H9 (cell line): ENCODE results near the gene ZNF101. TPM values are rescaled to one million over a fixed set of nuclear protein-coding genes. Genes with fewer than 3 reads are reported as not detected.

Experiments used
- DNase-seq: peaks from one replicate; pipeline ENCODE4 v3.0.0-alpha.2; 2017
- H2AFZ ChIP-seq: one replicate; pipeline ENCODE4 v1.6.1; 2013; ENCODE audit warnings: mild to moderate bottlenecking, low read length, control low read depth, moderate library complexity
- H2AK5ac ChIP-seq: 2 replicates; pipeline ENCODE4 v1.6.1; 2013; ENCODE audit warnings: low read length, control low read depth, mixed read lengths; ENCODE audit not compliant: insufficient read length
- H2BK120ac ChIP-seq: one replicate; pipeline ENCODE4 v1.6.1; 2013; ENCODE audit warnings: low read depth, mild to moderate bottlenecking, low read length, control low read depth, inconsistent platforms; ENCODE audit not compliant: poor library complexity, severe bottlenecking
- H2BK12ac ChIP-seq: 2 replicates; pipeline ENCODE4 v1.6.1; 2013; ENCODE audit warnings: low read length, control low read depth, mixed read lengths, low read depth; ENCODE audit not compliant: insufficient read length
- H2BK15ac ChIP-seq: 2 replicates; pipeline ENCODE4 v1.6.1; 2013; ENCODE audit warnings: low read depth, low read length, control low read depth
- H2BK20ac ChIP-seq: one replicate; pipeline ENCODE4 v1.6.1; 2013; ENCODE audit warnings: low read depth, mild to moderate bottlenecking, low read length, control low read depth, inconsistent platforms; ENCODE audit not compliant: poor library complexity, severe bottlenecking
- H2BK5ac ChIP-seq: 2 replicates; pipeline ENCODE4 v1.6.1; 2013; ENCODE audit warnings: low read length, control low read depth, mixed read lengths; ENCODE audit not compliant: insufficient read length
- H3K14ac ChIP-seq: 2 replicates; pipeline ENCODE4 v1.6.1; 2013; ENCODE audit warnings: low read length, control low read depth; ENCODE audit not compliant: insufficient read depth
- H3K18ac ChIP-seq: 2 replicates; pipeline ENCODE4 v1.6.1; 2013; ENCODE audit warnings: low read depth, mild to moderate bottlenecking, mixed read lengths, low read length, control low read depth; ENCODE audit not compliant: insufficient read length
- H3K23ac ChIP-seq: 2 replicates; pipeline ENCODE4 v1.6.1; 2013; ENCODE audit warnings: low read length, control low read depth, mixed read lengths, low read depth; ENCODE audit not compliant: insufficient read length
- H3K23me2 ChIP-seq: 2 replicates; pipeline ENCODE4 v1.6.1; 2013; ENCODE audit warnings: low read depth, mild to moderate bottlenecking, mixed read lengths, low read length, control low read depth; ENCODE audit not compliant: insufficient read length, poor library complexity, severe bottlenecking
- H3K27ac ChIP-seq: 2 replicates; pipeline ENCODE4 v1.5.1; 2013; ENCODE audit warnings: low read length, control low read depth, mixed read lengths, low read depth; ENCODE audit not compliant: insufficient read length
- H3K27me3 ChIP-seq: 2 replicates; pipeline ENCODE4 v1.6.1; 2013; ENCODE audit warnings: low read length, control low read depth, inconsistent platforms; ENCODE audit not compliant: insufficient read depth
- H3K4ac ChIP-seq: 2 replicates; pipeline ENCODE4 v1.6.1; 2013; ENCODE audit warnings: low read depth, mild to moderate bottlenecking, control low read depth, inconsistent platforms, low read length, moderate library complexity
- H3K4me1 ChIP-seq: 2 replicates; pipeline ENCODE4 v1.6.1; 2013; ENCODE audit warnings: low read length, control low read depth, inconsistent platforms; ENCODE audit not compliant: insufficient read depth
- H3K4me2 ChIP-seq: 2 replicates; pipeline ENCODE4 v1.6.1; 2013; ENCODE audit warnings: low read length, control low read depth, mixed read lengths; ENCODE audit not compliant: insufficient read length, insufficient read depth
- H3K56ac ChIP-seq: 2 replicates; pipeline ENCODE4 v1.6.1; 2013; ENCODE audit warnings: low read depth, mild to moderate bottlenecking, mixed read lengths, low read length, control low read depth; ENCODE audit not compliant: insufficient read length
- H3K79me1 ChIP-seq: 2 replicates; pipeline ENCODE4 v1.6.1; 2013; ENCODE audit warnings: low read depth, mild to moderate bottlenecking, moderate library complexity, low read length, control low read depth, inconsistent platforms; ENCODE audit not compliant: insufficient read depth, poor library complexity, severe bottlenecking
- H3K79me2 ChIP-seq: 2 replicates; pipeline ENCODE4 v1.6.1; 2013; ENCODE audit warnings: low read length, control low read depth, inconsistent platforms; ENCODE audit not compliant: insufficient read depth
- H3K9ac ChIP-seq: 2 replicates; pipeline ENCODE4 v1.6.1; 2013; ENCODE audit warnings: low read length, control low read depth, mixed read lengths; ENCODE audit not compliant: insufficient read length; ENCODE audit errors: extremely low read depth
- H3K9me3 ChIP-seq: one replicate; pipeline ENCODE4 v1.6.1; 2013; ENCODE audit warnings: low read depth, low read length, inconsistent platforms; ENCODE audit not compliant: control insufficient read depth
- H3T11ph ChIP-seq: one replicate; pipeline ENCODE4 v1.6.1; 2013; ENCODE audit warnings: mild to moderate bottlenecking, low read length, control low read depth, inconsistent platforms
- H4K20me1 ChIP-seq: one replicate; pipeline ENCODE4 v1.6.1; 2013; ENCODE audit not compliant: control insufficient read depth, insufficient read length, insufficient read depth
- H4K5ac ChIP-seq: 2 replicates; pipeline ENCODE4 v1.6.1; 2013; ENCODE audit warnings: low read depth, mild to moderate bottlenecking, mixed read lengths, low read length, control low read depth; ENCODE audit not compliant: insufficient read length
- H4K8ac ChIP-seq: replicated peaks from 2 replicates; pipeline ENCODE4 v1.6.1; 2013; ENCODE audit warnings: low read length, control low read depth, mixed read lengths, low read depth; ENCODE audit not compliant: insufficient read length
- H4K91ac ChIP-seq: 2 replicates; pipeline ENCODE4 v1.6.1; 2013; ENCODE audit warnings: low read depth, mild to moderate bottlenecking, moderate library complexity, mixed read lengths, low read length, control low read depth; ENCODE audit not compliant: insufficient read length
- H3K27ac Mint-ChIP-seq, 3 experiments: 2 replicates in 2 of 3; 3 replicates in 1 of 3; pipeline ENCODE4 v1.8.0; 2020 to 2021; ENCODE audit warnings: mixed read lengths in 3 of 3, mild to moderate bottlenecking in 1 of 3, moderate library complexity in 1 of 3
- H3K27me3 Mint-ChIP-seq: 2 replicates; pipeline ENCODE4 v1.8.0; 2021; ENCODE audit warnings: low read depth, mild to moderate bottlenecking, moderate library complexity, mixed read lengths
- H3K36me3 Mint-ChIP-seq, 3 experiments: 2 replicates in 2 of 3; 3 replicates in 1 of 3; pipeline ENCODE4 v1.8.0; 2020 to 2021; ENCODE audit warnings: low read depth in 3 of 3, mixed read lengths in 3 of 3; ENCODE audit not compliant: insufficient read depth in 1 of 3
- H3K4me1 Mint-ChIP-seq, 2 experiments: 2 replicates each; pipeline ENCODE4 v1.8.0; 2020; ENCODE audit warnings: mixed read lengths in 2 of 2
- H3K4me3 Mint-ChIP-seq, 2 experiments: 2 replicates in 1 of 2; 3 replicates in 1 of 2; pipeline ENCODE4 v1.8.0; 2020 to 2021; ENCODE audit warnings: mild to moderate bottlenecking in 2 of 2, mixed read lengths in 2 of 2, moderate library complexity in 1 of 2
- H3K9me3 Mint-ChIP-seq, 2 experiments: 2 replicates in 1 of 2; 3 replicates in 1 of 2; pipeline ENCODE4 v1.8.0; 2020; ENCODE audit warnings: mild to moderate bottlenecking in 2 of 2, mixed read lengths in 2 of 2, moderate library complexity in 1 of 2
- WGBS: extraction: QIAGEN DNeasy Blood & Tissue Kit; methylation state at CpG from one replicate; pipeline ENCODE4 v1.1.7; 2013; ENCODE audit warnings: missing lambda C conversion rate, low lambda C conversion rate, mixed read lengths; ENCODE audit not compliant: insufficient read length; ENCODE audit errors: extremely low coverage; 5-methylcytosine and 5-hydroxymethylcytosine counted together
- total RNA-seq: library from RNA; stranded (reverse); gene quantifications from 2 replicates; pipeline ENCODE4 v1.2.1, GENCODE V29; 2021
- TF ChIP-seq, protein P1 (sequence below): fragments of 200-600 bp; sonication (generic); conservative IDR thresholded peaks from 3 replicates; pipeline ENCODE4 v1.8.0; 2021; ENCODE audit warnings: antibody characterized with exemption, mild to moderate bottlenecking

The ZNF101 gene
- total RNA-seq, 1 experiment from 2014 or later = 46.9 TPM

DNA sequence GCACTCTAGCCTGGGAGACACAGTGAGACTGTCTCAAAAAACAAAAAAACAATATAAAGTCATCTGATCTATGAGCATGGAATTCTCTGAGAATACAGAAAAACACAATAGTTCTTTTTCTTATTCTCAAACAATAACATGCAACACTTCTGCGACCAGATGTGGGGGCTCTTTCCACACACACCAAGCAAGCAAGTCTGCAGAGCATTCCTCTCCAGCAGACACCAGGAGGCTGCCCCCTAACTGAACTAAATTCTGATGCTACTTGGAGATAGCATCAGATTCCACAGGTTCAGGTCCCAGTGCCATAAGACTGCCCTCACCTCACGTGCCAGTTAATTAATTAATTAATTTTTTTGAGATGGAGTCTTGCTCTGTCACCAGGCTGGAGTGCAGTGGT is 27.7 kb downstream of the ZNF101 start:
- no peaks in the 10 kb centered on the region for H3K27me3 Mint-ChIP-seq
- no peak overlapping the region for H3K4me3 Mint-ChIP-seq
- peaks cover 9 to 16% of the 10 kb centered on the region in 2 experiments; a peak in 4 of 5 replicates for H3K9me3 Mint-ChIP-seq

More for the DNA sequence above, 27.7 kb downstream of the ZNF101 start:
- H3K56ac ChIP-seq = no peak overlapping the region
- H4K8ac ChIP-seq = no peak overlapping the region
- peaks cover 4 to 13% (median 12%) of the 10 kb centered on the region in 3 experiments; a peak in 3 of 7 replicates for H3K36me3 Mint-ChIP-seq
- H2AFZ ChIP-seq = no peak overlapping the region
- no peak overlapping the region for H3T11ph ChIP-seq
- H2BK20ac ChIP-seq = no peak overlapping the region
- H3K4me1 Mint-ChIP-seq = no peaks in the 10 kb centered on the region
- no peaks in the 10 kb centered on the region for H3K79me2 ChIP-seq
- H2BK5ac ChIP-seq = no peak overlapping the region
- no peak for DNase-seq
- H3K27ac Mint-ChIP-seq = no peak overlapping the region
- no peak overlapping the region for H2BK120ac ChIP-seq
- no peak overlapping the region for H3K9ac ChIP-seq
- H3K4me2 ChIP-seq = no peak overlapping the region
- no peaks in the 10 kb centered on the region for H3K9me3 ChIP-seq
- no peak overlapping the region for H3K18ac ChIP-seq
- H3K4ac ChIP-seq = no peak overlapping the region
- no peak overlapping the region for H3K14ac ChIP-seq
- no CpG with 5 or more reads among the region's 2 CpGs for WGBS
- H4K5ac ChIP-seq = no peak overlapping the region
- no peaks in the 10 kb centered on the region for H3K4me1 ChIP-seq
- TF ChIP-seq, protein P1, sequence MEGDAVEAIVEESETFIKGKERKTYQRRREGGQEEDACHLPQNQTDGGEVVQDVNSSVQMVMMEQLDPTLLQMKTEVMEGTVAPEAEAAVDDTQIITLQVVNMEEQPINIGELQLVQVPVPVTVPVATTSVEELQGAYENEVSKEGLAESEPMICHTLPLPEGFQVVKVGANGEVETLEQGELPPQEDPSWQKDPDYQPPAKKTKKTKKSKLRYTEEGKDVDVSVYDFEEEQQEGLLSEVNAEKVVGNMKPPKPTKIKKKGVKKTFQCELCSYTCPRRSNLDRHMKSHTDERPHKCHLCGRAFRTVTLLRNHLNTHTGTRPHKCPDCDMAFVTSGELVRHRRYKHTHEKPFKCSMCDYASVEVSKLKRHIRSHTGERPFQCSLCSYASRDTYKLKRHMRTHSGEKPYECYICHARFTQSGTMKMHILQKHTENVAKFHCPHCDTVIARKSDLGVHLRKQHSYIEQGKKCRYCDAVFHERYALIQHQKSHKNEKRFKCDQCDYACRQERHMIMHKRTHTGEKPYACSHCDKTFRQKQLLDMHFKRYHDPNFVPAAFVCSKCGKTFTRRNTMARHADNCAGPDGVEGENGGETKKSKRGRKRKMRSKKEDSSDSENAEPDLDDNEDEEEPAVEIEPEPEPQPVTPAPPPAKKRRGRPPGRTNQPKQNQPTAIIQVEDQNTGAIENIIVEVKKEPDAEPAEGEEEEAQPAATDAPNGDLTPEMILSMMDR = peak; percentile 23; the same call in 1 of the 3 replicates
- H4K20me1 ChIP-seq = no peaks in the 10 kb centered on the region
- no peak overlapping the region for H3K27ac ChIP-seq
- no peaks in the 10 kb centered on the region for H3K27me3 ChIP-seq
- no peak overlapping the region for H2BK12ac ChIP-seq
- H2AK5ac ChIP-seq = no peak overlapping the region
- no peaks in the 10 kb centered on the region for H3K23me2 ChIP-seq
- no peak overlapping the region for H2BK15ac ChIP-seq
- H3K79me1 ChIP-seq = no peaks in the 10 kb centered on the region
- H4K91ac ChIP-seq = no peak overlapping the region
- H3K23ac ChIP-seq = no peak overlapping the region
